ENCODE results near the gene CLASRP. TPM values are rescaled to one million over a fixed set of nuclear protein-coding genes. Genes with fewer than 3 reads are reported as not detected.

The CLASRP gene
- total and polyA plus RNA-seq, 2 of the 8 experiments (the other 6 are each of a cell fraction or from before 2014, with no cell fraction given) = 22.3 to 71.7 TPM

GRCh38 chr19:44993526-44993925 lies 45.3 kb upstream of the CLASRP start:
- FAIRE-seq (no peak), DNase-seq (ENCODE audit: low read depth in 1 of 2, low spot score in 2 of 2) (no peak)
- Histone ChIP-seq H2BK120ac (replicated peaks; ENCODE audit: low read depth, low read length) (no peak overlapping the region), H4K5ac (ENCODE audit: insufficient read length, low read depth, low read length) (no peak overlapping the region), H3K27me3 (replicated peaks in 1 of 4; ENCODE audit: control insufficient read depth in 3 of 4, extremely low read depth in 1 of 4, insufficient read depth in 3 of 4, low read length in 3 of 4) (no peaks in the 10 kb centered on the region), H3K23ac (ENCODE audit: insufficient read length) (no peak overlapping the region), H3K4me1 (replicated peaks in 1 of 4; ENCODE audit: control insufficient read depth in 3 of 4, insufficient read depth in 4 of 4, low read length in 3 of 4) (no peaks in the 10 kb centered on the region), H2AFZ (ENCODE audit: low read length) (no peak overlapping the region), H3K56ac (replicated peaks; ENCODE audit: insufficient read length, low read depth, low read length) (no peak overlapping the region), H2BK5ac (ENCODE audit: low read depth, low read length) (no peak overlapping the region), H2AK5ac (ENCODE audit: low read depth, low read length) (no peak overlapping the region), H3K23me2 (ENCODE audit: low read depth, low read length) (no peaks in the 10 kb centered on the region), H3K27ac (ENCODE audit: low read depth, low read length) (no peak overlapping the region), H3K9ac (replicated peaks in 1 of 4; ENCODE audit: extremely low read depth in 1 of 4, low read depth in 3 of 4, low read length in 3 of 4) (no peak overlapping the region), H3K4me3 (ENCODE audit: extremely low read depth in 1 of 4, insufficient read depth in 2 of 4, low read depth in 3 of 4, low read length in 4 of 4) (no peak overlapping the region), H3K4me2 (ENCODE audit: insufficient read depth in 1 of 2, low read depth in 2 of 2, low read length in 2 of 2) (no peak overlapping the region), H4K8ac (ENCODE audit: extremely low read depth, insufficient read depth, low read length) (no peak overlapping the region), H3K18ac (ENCODE audit: extremely low read depth, low read length) (no peak overlapping the region), H4K91ac (replicated peaks; ENCODE audit: insufficient read length, low read length) (no peak overlapping the region), H3K9me3 (ENCODE audit: insufficient read depth in 2 of 2, low read depth in 1 of 2, low read length in 1 of 2) (no peaks in the 10 kb centered on the region), H3K4ac (replicated peaks; ENCODE audit: insufficient read length, low read depth, low read length) (no peak overlapping the region), H3K14ac (ENCODE audit: insufficient read length) (no peak overlapping the region), H2BK12ac (ENCODE audit: low read depth, low read length) (no peak overlapping the region), H2BK20ac (ENCODE audit: low read length) (no peak overlapping the region), H2BK15ac (ENCODE audit: low read length) (no peak overlapping the region), H3K36me3 (ENCODE audit: control insufficient read depth in 2 of 4, insufficient read depth in 4 of 4, low read length in 3 of 4) (peaks cover 0 to 23% (median 2%) of the 10 kb centered on the region in 4 experiments; a peak in 5 of 8 replicates), H3K79me1 (ENCODE audit: low read depth, low read length) (no peaks in the 10 kb centered on the region; the same call in 1 of the 2 replicates), H4K20me1 (replicated peaks in 1 of 2; ENCODE audit: control insufficient read depth in 1 of 2, insufficient read depth in 2 of 2, low read length in 2 of 2) (peaks cover 2 to 7% of the 10 kb centered on the region in 2 experiments), H3K79me2 (ENCODE audit: control insufficient read depth in 1 of 2, insufficient read depth in 2 of 2, low read length in 2 of 2) (no peaks in the 10 kb centered on the region)
- 97% methylated on average over 4 of the region's 6 CpGs; no CpG with 5 or more reads in 1 of the 2 experiments for WGBS, 2 experiments (ENCODE audit: extremely low coverage in 1 of 2, insufficient coverage in 1 of 2, insufficient read length in 1 of 2, insufficient replicate concordance in 2 of 2, low coverage in 1 of 2, low lambda C conversion rate in 2 of 2, missing lambda C conversion rate in 1 of 2)
- TF ChIP-seq GABPA (IDR thresholded peaks at IDR 0.05; ENCODE audit: borderline replicate concordance, insufficient read depth, low read length) (no peak), SP1 (IDR thresholded peaks at IDR 0.05; ENCODE audit: low read depth, low read length) (no peak), SAP30 (IDR thresholded peaks at IDR 0.05; ENCODE audit: insufficient read depth, insufficient replicate concordance, low read length) (no peak), EP300 (IDR thresholded peaks at IDR 0.05; ENCODE audit: borderline replicate concordance in 1 of 2, low read depth in 2 of 2, low read length in 2 of 2) (no peak), TEAD4 (IDR thresholded peaks at IDR 0.05; ENCODE audit: low read depth, low read length) (no peak), KDM5A (IDR thresholded peaks at IDR 0.05; ENCODE audit: low read length) (no peak), TBP (IDR thresholded peaks at IDR 0.05; ENCODE audit: low read depth, low read length) (no peak), SRF (IDR thresholded peaks at IDR 0.05; ENCODE audit: low read depth, low read length) (no peak)
- ChIA-PET CTCF (ENCODE audit: partially characterized antibody) (no interaction called here), POLR2A (ENCODE audit: partially characterized antibody) (interaction anchor here (0.7 to 1.8 kb wide), 5 partner anchors 8 to 103 kb away, joined by 3 to 5 read pairs (median 3); no protein-coding TSS in a partner anchor)

All from H1 (cell line).